ENCODE data around the gene TET3. TPM values are rescaled to one million over a fixed set of nuclear protein-coding genes. Genes with fewer than 3 reads are reported as not detected.
"Not testable (repeated sequence)": the region's sequence is repeated elsewhere in the genome, so short reads cannot be mapped to it uniquely, and the experiment has no call there.

Gene TET3
- total RNA-seq, 1 donor from 2014 or later: 32.8 TPM

- H4K20me1 ChIP-seq (ENCODE audit: insufficient read depth, low read length): peaks cover 89% of the 10 kb centered on the region
- Mint-ChIP-seq H3K4me1 (ENCODE audit: low read depth, unreplicated experiment) (peaks cover 46% of the 10 kb centered on the region), H3K36me3 (ENCODE audit: low read depth, unreplicated experiment) (peaks cover 21% of the 10 kb centered on the region), H3K27ac (ENCODE audit: unreplicated experiment) (peak overlapping the region; percentile 93), H3K9me3 (ENCODE audit: unreplicated experiment) (no peaks in the 10 kb centered on the region), H3K4me3 (ENCODE audit: unreplicated experiment) (no peak overlapping the region), H3K27me3 (ENCODE audit: low read depth, unreplicated experiment) (no peaks in the 10 kb centered on the region)
- no peak overlapping the region for H2AFZ ChIP-seq (ENCODE audit: low read depth, low read length)
- H3K79me2 ChIP-seq (ENCODE audit: insufficient read depth, low read length): peaks cover 75% of the 10 kb centered on the region
- peak overlapping the region; percentile 29 for H3K27ac ChIP-seq (ENCODE audit: low read depth, low read length)
- peaks cover 6% of the 10 kb centered on the region for H3K36me3 ChIP-seq (ENCODE audit: insufficient read depth, low read length)
- H3K9ac ChIP-seq (ENCODE audit: low read length): no peak overlapping the region
- no peaks in the 10 kb centered on the region for H3K27me3 ChIP-seq (ENCODE audit: insufficient read depth, low read length)
- no peak overlapping the region for H3K4me3 ChIP-seq (ENCODE audit: insufficient read depth, low read depth, low read length)
- FAIRE-seq: no peak
- H3K4me1 ChIP-seq (ENCODE audit: insufficient read depth, low read length): peaks cover 28% of the 10 kb centered on the region
- peak; percentile 92 for DNase-seq (ENCODE audit: low read depth)
- no peaks in the 10 kb centered on the region for H3K9me3 ChIP-seq (ENCODE audit: insufficient read depth, low read depth, low read length)
- TF ChIP-seq EZH2 (IDR thresholded peaks at IDR 0.05; ENCODE audit: insufficient read depth, low read length) (no peak), CTCF (IDR thresholded peaks at IDR 0.05; ENCODE audit: insufficient read depth, low read depth, low read length) (no peak)
- H3K4me2 ChIP-seq (ENCODE audit: low read length): peak overlapping the region; percentile 57
These were observed 45.9 kb upstream of the TET3 start for GRCh38 chr2:73938718-73939352.

GRCh38 chr2:73939419-73939818, 45.3 kb upstream of the TET3 start:
- Mint-ChIP-seq H3K36me3 (ENCODE audit: low read depth, unreplicated experiment) (peaks cover 23% of the 10 kb centered on the region), H3K4me1 (ENCODE audit: low read depth, unreplicated experiment) (peaks cover 44% of the 10 kb centered on the region), H3K9me3 (ENCODE audit: unreplicated experiment) (no peaks in the 10 kb centered on the region), H3K27me3 (ENCODE audit: low read depth, unreplicated experiment) (no peaks in the 10 kb centered on the region), H3K4me3 (ENCODE audit: unreplicated experiment) (no peak overlapping the region), H3K27ac (ENCODE audit: unreplicated experiment) (peak overlapping the region; percentile 67)
- peaks cover 89% of the 10 kb centered on the region for H4K20me1 ChIP-seq (ENCODE audit: insufficient read depth, low read length)
- H3K9me3 ChIP-seq (ENCODE audit: insufficient read depth, low read depth, low read length): no peaks in the 10 kb centered on the region
- FAIRE-seq (no peak), DNase-seq (ENCODE audit: low read depth) (peak; percentile 65)
- peaks cover 75% of the 10 kb centered on the region for H3K79me2 ChIP-seq (ENCODE audit: insufficient read depth, low read length)
- H3K9ac ChIP-seq (ENCODE audit: low read length): no peak overlapping the region
- TF ChIP-seq CTCF (IDR thresholded peaks at IDR 0.05; ENCODE audit: insufficient read depth, low read depth, low read length): no peak
- TF ChIP-seq EZH2 (IDR thresholded peaks at IDR 0.05; ENCODE audit: insufficient read depth, low read length): no peak
- H3K4me3 ChIP-seq (ENCODE audit: insufficient read depth, low read depth, low read length): no peak overlapping the region
- peaks cover 6% of the 10 kb centered on the region for H3K36me3 ChIP-seq (ENCODE audit: insufficient read depth, low read length)
- H3K27ac ChIP-seq (ENCODE audit: low read depth, low read length): peak overlapping the region; percentile 34
- peak overlapping the region; percentile 7 for H3K4me2 ChIP-seq (ENCODE audit: low read length)
- H3K27me3 ChIP-seq (ENCODE audit: insufficient read depth, low read length): no peaks in the 10 kb centered on the region
- H2AFZ ChIP-seq (ENCODE audit: low read depth, low read length): no peak overlapping the region
- peaks cover 28% of the 10 kb centered on the region for H3K4me1 ChIP-seq (ENCODE audit: insufficient read depth, low read length)

- not testable (repeated sequence) for H3K4me3 Mint-ChIP-seq (ENCODE audit: unreplicated experiment); FAIRE-seq; H3K27me3 Mint-ChIP-seq (ENCODE audit: low read depth, unreplicated experiment); H3K36me3 ChIP-seq (ENCODE audit: insufficient read depth, low read length); H3K9me3 Mint-ChIP-seq (ENCODE audit: unreplicated experiment); H3K27ac ChIP-seq (ENCODE audit: low read depth, low read length); DNase-seq (ENCODE audit: low read depth); H3K27me3 ChIP-seq (ENCODE audit: insufficient read depth, low read length); H3K9me3 ChIP-seq (ENCODE audit: insufficient read depth, low read depth, low read length); H3K4me2 ChIP-seq (ENCODE audit: low read length); H3K9ac ChIP-seq (ENCODE audit: low read length); H3K4me3 ChIP-seq (ENCODE audit: insufficient read depth, low read depth, low read length); H2AFZ ChIP-seq (ENCODE audit: low read depth, low read length)
- Mint-ChIP-seq H3K4me1 (ENCODE audit: low read depth, unreplicated experiment) (peaks cover 47% of the 10 kb centered on the region), H3K27ac (ENCODE audit: unreplicated experiment) (peak overlapping the region; percentile 67), H3K36me3 (ENCODE audit: low read depth, unreplicated experiment) (peaks cover 27% of the 10 kb centered on the region)
- H3K4me1 ChIP-seq (ENCODE audit: insufficient read depth, low read length): peaks cover 28% of the 10 kb centered on the region
- peaks cover 91% of the 10 kb centered on the region for H4K20me1 ChIP-seq (ENCODE audit: insufficient read depth, low read length)
- peaks cover 77% of the 10 kb centered on the region for H3K79me2 ChIP-seq (ENCODE audit: insufficient read depth, low read length)
These were observed 44.6 kb upstream of the TET3 start for GRCh38 chr2:73940066-73940465.
